HAP-1 (cell line): ENCODE results near the gene C22orf31.

Experiments
- DNase-seq, 2 experiments: peaks; one replicate each; pipeline ENCODE4 v3.0.0-alpha.2; 2016 to 2020; ENCODE audit warnings: low spot score in 2 of 2
- H3K27me3 ChIP-seq: fragments of 250-450 bp; sonication (Bioruptor Pico); 2 replicates; pipeline ENCODE4 v1.5.1; 2020; ENCODE audit warnings: low read depth, mild to moderate bottlenecking, moderate library complexity
- H3K36me3 ChIP-seq: fragments of 250-450 bp; sonication (Bioruptor Pico); replicated peaks from 2 replicates; pipeline ENCODE4 v1.5.1; 2020; ENCODE audit warnings: mild to moderate bottlenecking
- H3K4me1 ChIP-seq: fragments of 250-450 bp; sonication (Bioruptor Pico); 2 replicates; pipeline ENCODE4 v1.5.1; 2020; ENCODE audit warnings: mild to moderate bottlenecking
- H3K4me3 ChIP-seq: fragments of 250-450 bp; sonication (Bioruptor Pico); 2 replicates; pipeline ENCODE4 v1.5.1; 2020; ENCODE audit warnings: mild to moderate bottlenecking, moderate library complexity
- H3K9me3 ChIP-seq: fragments of 250-450 bp; sonication (Bioruptor Pico); 2 replicates; pipeline ENCODE4 v1.5.1; 2020; ENCODE audit warnings: mild to moderate bottlenecking, moderate library complexity
- in situ Hi-C: fragments of 300-500 bp; cut with MboI; formaldehyde crosslinking; loops from 3 replicates; pipeline ENCODE4 v1.14.3; 2020; ENCODE audit warnings: low sequenced_read_pairs, inconsistent platforms, mixed read lengths

The C22orf31 gene

DNA sequence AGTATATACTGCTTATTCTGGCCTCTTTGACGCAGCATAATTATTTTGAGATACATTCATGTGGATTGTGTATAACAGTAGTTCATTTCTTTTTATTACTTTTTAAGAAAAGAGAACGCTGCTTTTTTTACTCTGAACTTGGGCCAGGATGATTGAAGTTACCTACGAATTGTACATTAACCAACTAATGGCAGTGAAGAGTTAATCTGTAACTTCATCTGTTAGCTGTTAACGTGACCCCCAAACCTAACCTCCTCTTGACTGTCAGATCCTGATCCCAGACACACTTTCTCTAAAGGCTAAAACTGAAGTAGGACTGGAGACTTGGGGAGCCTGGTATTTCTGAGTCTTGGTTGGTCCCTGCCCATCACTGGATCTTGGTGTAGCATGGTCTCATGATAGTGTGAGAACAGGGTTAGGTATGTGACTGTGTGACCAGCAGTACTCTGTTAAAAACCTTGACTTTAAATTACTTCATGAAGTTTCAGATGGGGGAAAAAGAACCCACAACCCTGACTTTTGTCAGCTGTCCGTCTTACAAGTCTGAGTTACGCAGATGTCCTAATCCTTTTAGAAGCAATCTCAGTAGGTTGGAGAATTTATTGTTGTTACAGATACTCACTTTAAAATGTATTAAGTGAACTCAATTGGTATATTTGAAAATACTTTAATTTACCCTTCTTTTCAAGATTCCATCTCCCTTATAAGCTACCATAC is 39.4 kb downstream of the C22orf31 start:
- H3K4me1 ChIP-seq, result no peaks in the 10 kb centered on the region
- no peaks in the 10 kb centered on the region for H3K9me3 ChIP-seq
- in situ Hi-C loops, result no loop called here
- DNase-seq, result no peak
- no peak overlapping the region for H3K4me3 ChIP-seq
- H3K36me3 ChIP-seq, result no peaks in the 10 kb centered on the region; the same call in none of the 2 replicates
- no peaks in the 10 kb centered on the region for H3K27me3 ChIP-seq

DNA sequence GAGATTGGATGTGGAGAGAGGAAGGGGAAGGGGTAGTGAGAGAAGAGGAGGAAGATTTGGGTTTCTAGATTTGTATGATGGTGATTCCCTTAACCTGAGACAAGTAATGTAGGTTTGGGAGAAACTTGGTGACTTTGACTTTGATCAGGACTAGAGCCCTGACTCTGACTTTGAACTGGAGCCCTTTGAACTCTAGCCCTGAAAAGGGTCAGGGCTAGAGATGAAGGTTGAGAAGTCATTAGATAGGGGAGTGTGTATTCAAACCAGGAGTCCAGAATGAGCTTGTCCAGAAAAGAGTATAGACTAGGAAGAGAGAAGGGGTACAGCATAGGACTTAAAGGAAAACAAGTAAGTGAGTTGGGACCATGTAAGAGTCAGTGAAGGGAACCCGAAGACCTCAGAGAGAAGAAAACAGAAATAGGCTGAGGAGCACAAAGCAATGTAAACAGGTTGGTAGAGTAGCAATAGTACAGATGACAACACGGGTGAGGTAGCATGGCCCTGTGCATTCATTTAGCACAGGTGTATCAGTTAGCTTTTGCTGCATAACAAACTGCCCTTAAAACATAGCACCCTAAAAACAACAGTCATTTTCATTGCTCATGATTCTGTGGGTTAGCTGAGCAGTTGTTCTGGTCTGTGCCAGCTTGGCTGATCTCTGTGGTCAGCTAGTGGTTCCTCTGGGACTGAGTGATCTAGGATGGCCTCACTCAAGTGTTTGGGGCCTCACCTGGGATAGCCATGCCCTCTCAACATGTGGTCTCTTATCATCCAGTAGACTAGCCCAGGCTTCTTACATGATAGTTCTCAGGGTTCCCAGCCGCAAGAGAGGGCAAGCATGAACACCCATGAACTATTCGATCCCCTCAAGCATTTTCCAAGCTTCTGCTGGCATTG is 43.1 kb downstream of the C22orf31 start:
- DNase-seq, result no peak
- H3K27me3 ChIP-seq, result no peaks in the 10 kb centered on the region
- H3K4me1 ChIP-seq, result peaks cover 8% of the 10 kb centered on the region
- no peak overlapping the region for H3K4me3 ChIP-seq
- H3K36me3 ChIP-seq, result no peaks in the 10 kb centered on the region; the same call in 1 of the 2 replicates
- in situ Hi-C loops, result no loop called here
- no peaks in the 10 kb centered on the region for H3K9me3 ChIP-seq

DNA sequence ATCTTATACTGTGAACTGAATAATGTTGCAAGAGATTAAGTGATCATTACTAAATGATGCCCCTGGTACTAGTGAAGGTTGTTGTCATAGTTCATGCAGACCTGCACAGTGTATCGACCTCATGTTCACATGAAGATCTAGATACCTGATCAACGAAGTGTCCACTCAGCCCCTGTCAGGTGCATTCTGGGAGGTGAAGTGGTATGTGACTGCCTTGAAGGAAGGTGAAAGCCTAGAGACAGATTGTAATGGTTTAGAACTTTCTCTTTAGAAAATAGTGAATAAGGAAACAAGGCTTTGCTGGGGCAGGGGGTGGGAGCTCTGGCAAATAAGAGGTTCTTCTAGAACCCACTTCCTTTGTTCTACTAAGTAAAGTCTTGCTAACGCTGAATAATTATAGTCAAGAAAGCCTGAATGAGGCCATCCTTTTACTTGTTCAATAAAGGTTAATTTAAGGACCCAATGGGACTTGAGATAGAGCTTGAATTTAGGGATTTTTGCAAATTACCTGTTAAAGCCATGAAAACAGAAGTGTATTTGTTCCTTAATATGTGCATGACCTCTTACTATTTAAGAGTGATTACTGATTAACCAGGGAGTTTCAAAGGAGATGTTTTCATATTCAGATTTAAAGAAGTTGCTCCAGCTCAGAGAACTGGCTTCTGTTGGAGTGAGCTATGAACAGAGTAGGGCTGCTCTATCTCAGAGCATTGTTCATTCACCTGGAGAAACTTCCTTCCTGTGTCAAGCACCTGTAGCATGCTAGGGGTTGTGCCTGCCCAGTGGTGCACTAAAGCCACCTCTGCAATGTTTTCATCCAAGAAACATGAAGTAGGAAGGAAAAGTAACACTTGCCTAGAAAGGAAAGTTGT is 45.3 kb downstream of the C22orf31 start:
- Histone ChIP-seq H3K4me1 (peaks cover 8% of the 10 kb centered on the region), H3K36me3 (peaks cover 4% of the 10 kb centered on the region; the same call in 1 of the 2 replicates), H3K27me3 (no peaks in the 10 kb centered on the region), H3K4me3 (no peak overlapping the region), H3K9me3 (no peaks in the 10 kb centered on the region)
- in situ Hi-C loops, result no loop called here
- DNase-seq, result no peak

DNA sequence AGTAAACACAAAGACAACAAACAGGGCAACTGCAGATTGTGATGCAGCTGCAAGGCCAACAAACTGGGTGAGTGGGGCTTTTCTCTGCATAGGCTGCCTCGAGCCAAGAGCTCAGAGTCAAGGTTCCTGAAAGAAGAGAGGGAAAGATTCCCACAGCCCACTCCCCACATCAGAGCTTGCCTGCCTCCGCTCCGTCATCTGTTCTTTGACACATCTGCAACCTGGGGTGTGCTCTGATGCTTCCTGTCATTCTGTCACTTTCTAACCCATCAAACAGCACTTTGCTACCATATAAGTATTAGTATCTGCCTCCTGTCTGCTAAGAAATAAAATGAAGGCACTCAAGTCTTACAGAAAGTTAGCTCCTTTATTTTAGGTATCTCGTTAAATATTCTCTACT is 46.9 kb downstream of the C22orf31 start:
- Histone ChIP-seq H3K4me1 (peaks cover 8% of the 10 kb centered on the region), H3K27me3 (no peaks in the 10 kb centered on the region), H3K9me3 (no peaks in the 10 kb centered on the region), H3K36me3 (peaks cover 4% of the 10 kb centered on the region; the same call in 1 of the 2 replicates), H3K4me3 (no peak overlapping the region)
- DNase-seq, result no peak
- in situ Hi-C loops, result no loop called here

DNA sequence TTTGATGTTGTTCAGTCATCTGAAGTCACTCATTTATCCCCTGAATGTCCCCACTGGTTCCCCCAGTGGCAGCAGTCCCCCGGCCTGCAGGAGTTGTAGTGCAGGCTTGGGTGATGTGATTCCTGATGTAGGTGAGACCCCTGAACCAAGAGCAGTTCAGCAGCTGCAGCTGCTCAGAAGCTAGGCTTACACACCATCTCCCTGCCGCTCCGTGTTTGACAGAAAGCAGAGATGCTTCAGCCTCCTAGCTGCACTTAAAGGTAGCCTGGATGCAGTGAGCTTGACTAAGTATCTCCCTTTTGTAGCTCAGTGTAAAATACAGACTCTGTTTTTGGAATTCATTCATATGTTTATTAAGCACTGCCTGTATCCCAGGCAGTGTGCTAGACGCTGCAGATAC is 47.3 kb downstream of the C22orf31 start:
- in situ Hi-C loops, result no loop called here

DNA sequence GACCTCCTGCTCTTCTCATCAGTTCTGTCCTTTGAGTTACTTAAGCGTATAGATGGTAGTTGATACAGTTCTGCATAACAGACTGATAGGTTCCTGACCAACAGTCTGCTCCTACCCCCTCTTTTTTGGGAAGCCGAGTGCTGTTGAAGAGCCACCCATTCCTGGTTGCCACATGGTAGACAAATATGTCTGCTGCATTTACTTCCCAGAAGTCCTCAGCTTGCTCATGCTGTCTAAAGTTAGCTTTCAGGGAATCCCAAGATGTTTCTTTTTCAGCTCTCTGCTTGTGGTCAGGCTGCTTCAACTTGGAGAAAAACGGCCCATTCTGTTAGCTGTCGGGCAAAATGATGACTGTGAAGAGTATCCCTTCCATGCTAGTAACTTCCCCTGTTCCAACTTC is 48.7 kb downstream of the C22orf31 start:
- in situ Hi-C loops, result no loop called here
- Histone ChIP-seq H3K27me3 (no peaks in the 10 kb centered on the region), H3K36me3 (0 out of 2 replicates have a peak, but pooled peaks cover 4% of the 10 kb centered on the region), H3K9me3 (no peaks in the 10 kb centered on the region), H3K4me1 (peaks cover 8% of the 10 kb centered on the region), H3K4me3 (no peak overlapping the region)
- no peak for DNase-seq

More for the DNA sequence above, 47.3 kb downstream of the C22orf31 start:
- no peaks in the 10 kb centered on the region for H3K27me3 ChIP-seq
- DNase-seq, result no peak
- no peak overlapping the region for H3K4me3 ChIP-seq
- H3K9me3 ChIP-seq, result no peaks in the 10 kb centered on the region
- peaks cover 4% of the 10 kb centered on the region; the same call in 1 of the 2 replicates for H3K36me3 ChIP-seq
- peaks cover 8% of the 10 kb centered on the region for H3K4me1 ChIP-seq

DNA sequence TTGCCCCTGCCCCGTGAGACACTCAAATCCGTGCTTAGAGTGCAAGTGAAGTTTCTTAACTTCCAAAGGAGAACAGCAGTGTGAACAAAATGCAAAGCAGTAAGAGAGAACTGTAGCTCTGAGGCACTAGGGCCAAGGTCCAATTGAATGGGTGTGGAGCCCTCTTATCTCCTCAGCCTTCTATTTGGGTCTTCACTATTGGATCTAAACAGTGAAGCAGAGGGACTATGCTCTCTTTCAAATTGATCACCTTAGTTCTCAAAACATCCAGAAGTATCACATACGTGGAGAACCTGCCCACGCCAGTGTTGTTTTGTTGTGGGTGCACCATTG is 49.6 kb downstream of the C22orf31 start:
- Histone ChIP-seq H3K4me1 (peaks cover 8% of the 10 kb centered on the region), H3K27me3 (no peaks in the 10 kb centered on the region), H3K9me3 (no peaks in the 10 kb centered on the region), H3K36me3 (0 out of 2 replicates have a peak, but pooled peaks cover 4% of the 10 kb centered on the region), H3K4me3 (no peak overlapping the region)
- no peak for DNase-seq
- in situ Hi-C loops, result no loop called here

DNA sequence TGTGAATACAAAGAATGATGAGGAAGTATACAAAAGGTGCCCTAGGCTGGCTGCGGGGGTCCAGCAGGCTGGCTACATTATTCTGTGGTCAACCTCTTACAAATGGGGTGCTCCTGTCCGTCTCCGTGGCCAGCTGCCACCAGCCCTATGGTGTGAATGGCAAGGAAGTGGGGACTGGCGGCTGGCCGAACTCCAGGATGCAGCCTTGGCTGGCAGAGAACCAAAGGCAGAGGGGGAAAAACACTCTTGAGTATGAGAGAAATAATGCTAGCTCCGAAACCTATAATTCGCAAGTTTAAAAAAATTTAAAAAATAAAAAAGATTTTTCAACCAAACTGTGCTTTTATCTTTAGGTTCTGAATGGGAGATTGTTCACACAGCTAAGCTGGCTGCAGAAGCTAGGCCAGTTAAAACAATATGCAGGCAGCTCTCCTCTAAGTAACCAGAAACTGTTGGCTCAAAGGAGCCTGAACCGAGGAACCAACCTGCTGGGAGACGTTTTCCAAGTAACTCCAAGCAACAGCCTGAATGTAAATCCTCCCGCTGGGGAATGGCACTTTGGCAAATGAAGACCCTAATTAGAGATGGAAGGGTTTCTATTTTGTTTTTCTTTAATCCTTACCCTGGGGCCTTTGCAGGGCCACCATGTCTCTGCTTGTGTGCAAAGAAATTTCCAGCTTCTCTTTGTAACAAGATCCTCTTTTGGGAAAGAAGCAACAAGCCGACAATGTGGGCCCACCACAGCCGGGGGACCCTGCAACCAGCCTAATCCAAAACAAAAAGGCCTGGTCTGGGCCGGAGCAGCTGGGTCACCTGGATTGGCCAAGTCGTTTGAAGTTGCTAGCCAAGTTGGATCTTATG is 50.2 kb downstream of the C22orf31 start:
- no peak for DNase-seq
- H3K36me3 ChIP-seq, result 0 out of 2 replicates have a peak, but pooled peaks cover 4% of the 10 kb centered on the region
- no peaks in the 10 kb centered on the region for H3K27me3 ChIP-seq
- H3K4me1 ChIP-seq, result peaks cover 6% of the 10 kb centered on the region
- no peak overlapping the region for H3K4me3 ChIP-seq
- no peaks in the 10 kb centered on the region for H3K9me3 ChIP-seq
- in situ Hi-C loops, result no loop called here

DNA sequence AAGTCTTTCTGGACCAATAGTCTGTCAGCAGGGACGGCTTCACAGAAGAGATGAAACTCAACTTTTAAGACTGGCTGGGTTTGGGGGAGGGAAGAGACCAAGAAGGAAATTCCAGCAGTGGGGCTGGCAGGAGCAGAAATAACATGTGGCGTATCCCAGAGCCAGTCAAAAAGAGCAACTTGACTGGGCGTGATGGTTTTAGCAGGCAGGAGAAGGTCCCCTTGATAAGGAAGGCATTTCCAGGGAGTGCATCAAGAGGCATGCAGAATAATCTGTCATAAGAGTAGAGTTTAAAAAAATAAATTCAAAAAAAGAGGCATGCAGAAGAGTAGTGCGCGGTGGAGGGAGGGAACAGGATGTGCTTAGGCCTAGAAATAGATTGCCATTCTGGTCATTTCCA is 52.5 kb downstream of the C22orf31 start:
- no peak for DNase-seq
- Histone ChIP-seq H3K4me1 (peaks cover 10% of the 10 kb centered on the region), H3K4me3 (no peak overlapping the region), H3K9me3 (no peaks in the 10 kb centered on the region), H3K36me3 (0 out of 2 replicates have a peak, but pooled peaks cover 4% of the 10 kb centered on the region), H3K27me3 (no peaks in the 10 kb centered on the region)
- in situ Hi-C loops, result no loop called here
